ENCODE results near the gene GLMN.

Gene GLMN, protein sequence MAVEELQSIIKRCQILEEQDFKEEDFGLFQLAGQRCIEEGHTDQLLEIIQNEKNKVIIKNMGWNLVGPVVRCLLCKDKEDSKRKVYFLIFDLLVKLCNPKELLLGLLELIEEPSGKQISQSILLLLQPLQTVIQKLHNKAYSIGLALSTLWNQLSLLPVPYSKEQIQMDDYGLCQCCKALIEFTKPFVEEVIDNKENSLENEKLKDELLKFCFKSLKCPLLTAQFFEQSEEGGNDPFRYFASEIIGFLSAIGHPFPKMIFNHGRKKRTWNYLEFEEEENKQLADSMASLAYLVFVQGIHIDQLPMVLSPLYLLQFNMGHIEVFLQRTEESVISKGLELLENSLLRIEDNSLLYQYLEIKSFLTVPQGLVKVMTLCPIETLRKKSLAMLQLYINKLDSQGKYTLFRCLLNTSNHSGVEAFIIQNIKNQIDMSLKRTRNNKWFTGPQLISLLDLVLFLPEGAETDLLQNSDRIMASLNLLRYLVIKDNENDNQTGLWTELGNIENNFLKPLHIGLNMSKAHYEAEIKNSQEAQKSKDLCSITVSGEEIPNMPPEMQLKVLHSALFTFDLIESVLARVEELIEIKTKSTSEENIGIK

DNA sequence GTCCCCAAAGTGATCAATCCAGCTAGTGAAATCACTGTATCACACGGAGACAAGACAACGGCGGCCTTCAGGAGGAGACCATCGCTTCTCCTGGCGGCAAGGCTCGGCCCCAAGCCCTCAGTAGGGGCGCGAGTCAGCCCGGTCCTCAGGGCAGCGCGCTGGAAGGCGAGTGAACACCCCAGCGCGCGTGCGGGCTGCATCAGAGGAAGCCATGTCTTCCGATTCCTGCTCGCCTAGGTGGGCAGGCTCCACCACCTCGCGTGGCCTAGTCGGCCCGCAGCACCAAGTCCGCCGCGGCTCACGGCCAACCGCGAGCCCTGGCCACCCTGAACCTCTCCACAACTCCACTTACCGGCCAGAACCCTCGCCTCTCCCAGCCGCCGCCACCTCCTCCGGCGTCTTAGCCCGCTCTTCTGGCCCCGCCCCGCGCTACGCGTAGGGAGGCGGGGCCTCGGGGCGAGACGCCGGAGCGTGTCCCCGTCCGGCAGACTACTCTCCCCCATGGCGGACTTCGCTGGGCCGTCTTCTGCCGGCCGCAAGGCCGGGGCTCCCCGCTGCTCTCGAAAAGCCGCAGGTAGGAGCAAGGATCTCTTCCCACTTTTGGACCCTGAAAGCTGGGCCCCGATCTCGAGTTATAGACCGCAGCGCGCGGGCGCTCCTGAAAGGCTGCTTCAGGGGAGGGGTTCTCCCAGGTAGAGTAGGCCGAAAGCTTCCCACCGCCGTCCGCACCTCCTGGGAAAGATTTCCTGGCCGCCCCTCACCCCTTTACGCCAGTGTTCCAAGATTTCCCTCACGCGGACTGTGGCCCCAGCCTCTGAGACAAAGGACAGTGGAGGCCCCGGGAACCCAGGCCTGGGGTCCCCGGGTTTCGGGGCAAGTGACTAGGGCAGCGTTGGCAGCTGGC lies at the start of gene GLMN, which contains the start of gene RPAP2:
GLMN (minus strand) TSS at position 415 of the 904 bp plus-strand sequence. CDS start 988 bp downstream, outside the sequence.
RPAP2 (plus strand) TSS at position 487 of the 904 bp plus-strand sequence; CDS start at position 502, 15 bp downstream.
- peak; percentile 32 to 45 for DNase-seq (ENCODE audit: low read depth in 2 of 2)

DNA sequence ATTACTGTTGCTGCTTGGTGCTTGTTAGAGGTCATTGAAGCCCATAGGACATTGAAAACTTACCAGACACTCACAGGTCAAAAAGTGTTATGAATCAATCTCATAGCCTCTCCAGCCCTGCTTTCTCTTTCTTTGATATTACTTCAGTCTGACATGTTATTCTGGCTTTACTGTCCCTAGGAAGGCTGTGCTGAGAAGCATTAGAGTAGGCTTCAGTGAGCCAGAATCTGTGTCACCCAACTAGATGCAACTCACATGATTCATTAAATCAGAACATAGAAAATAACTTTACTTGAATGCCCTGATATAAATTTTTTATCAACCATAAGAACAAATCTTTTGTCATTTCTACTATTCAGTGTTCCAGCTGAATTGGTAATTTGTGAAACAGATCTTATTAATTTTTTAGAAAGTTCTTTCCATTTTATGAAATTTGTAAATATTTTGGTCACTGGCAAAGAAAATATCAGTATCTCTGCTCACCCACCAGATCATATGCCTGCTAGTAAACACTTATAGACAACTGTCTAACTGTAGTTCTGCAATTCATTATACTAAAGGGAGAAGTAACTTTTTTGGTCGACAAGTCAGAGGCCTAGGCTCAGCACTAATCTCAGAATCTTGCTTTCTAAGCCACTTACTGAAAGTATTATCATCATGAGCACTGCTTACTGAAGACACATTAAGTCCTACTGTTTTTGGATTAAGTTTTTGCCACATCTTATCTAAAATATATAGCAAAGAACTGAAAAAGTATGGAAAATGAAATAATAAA lies 48.3 kb upstream of the GLMN start:
- DNase-seq (ENCODE audit: low read depth in 2 of 2), result no peak

DNA sequence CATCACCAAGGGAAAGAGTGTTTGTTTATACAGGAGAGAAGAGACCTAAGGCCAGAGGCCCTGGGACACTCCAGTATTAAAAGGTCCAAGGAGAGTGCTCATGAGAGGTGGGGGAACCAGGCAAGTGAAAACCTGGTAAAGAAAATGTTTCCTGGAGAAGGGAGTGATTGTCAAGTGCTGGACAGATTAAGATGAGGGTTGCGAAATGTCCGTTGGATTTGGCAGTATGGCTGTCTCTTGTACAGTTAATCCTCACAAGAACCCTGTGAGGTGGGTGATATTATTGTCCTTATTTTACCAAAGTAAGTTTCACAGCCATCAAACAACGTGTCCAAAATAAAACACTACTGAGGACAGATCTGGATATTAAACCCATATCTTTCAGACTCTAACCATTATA lies 44.3 kb upstream of the GLMN start:
- no peak for DNase-seq (ENCODE audit: low read depth in 2 of 2)

DNA sequence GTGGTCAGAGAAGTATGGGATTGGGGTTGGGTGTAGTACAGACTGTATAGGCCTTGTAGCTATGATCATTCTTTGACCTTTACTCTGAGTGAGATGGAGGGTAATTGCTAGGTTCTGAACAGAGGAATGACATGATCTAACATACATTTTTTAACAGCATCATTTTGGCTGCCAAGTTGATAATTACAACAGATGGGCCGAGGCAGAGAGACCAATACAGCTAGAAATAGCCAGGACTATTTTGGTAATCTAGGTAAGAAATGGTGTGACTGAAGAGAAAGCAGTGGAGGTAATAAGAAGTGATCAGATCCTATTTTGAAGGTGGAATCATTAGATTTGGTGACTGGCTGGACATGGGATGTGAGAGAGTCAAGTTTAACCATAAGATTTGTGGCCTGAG lies 43.6 kb upstream of the GLMN start:
- DNase-seq (ENCODE audit: low read depth in 2 of 2), result no peak

DNA sequence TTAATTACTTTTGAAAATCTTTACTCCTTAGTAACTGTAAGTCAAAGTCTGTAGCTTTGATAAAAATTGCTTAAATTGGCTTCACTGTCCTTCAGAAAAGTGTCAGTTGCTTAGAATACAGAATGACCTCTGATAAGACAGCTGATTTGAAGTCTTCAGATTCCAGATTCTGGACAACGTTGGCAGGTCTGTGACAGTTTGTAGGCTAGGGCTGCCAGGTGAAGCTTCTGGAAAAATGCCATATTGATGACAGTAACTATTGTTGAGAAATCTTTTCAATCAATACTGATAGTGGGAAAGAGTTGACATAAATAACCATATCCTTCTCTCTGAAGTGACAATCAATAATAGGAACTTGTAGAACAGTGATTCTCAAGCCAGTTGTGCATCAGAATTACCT lies 41.4 kb upstream of the GLMN start:
- no peak for DNase-seq (ENCODE audit: low read depth in 2 of 2)

DNA sequence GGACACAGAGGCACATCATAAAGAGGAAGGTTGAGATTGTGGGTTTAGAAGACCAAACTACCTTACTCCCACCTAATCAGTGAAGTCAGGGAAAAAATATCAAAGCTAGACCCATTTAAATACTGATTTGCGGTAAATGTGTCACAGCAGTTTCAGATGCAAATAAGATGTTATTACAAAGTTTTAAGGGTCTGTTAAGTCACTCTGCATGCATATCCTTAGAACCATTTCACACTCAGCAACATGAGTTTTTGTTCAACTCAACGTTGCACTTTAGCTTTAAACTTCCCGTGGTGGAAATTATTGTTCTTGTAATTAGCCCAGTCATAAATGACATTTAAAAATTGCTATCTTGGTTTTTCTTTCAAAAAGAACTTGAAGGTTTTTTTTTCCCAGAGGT lies 34.9 kb upstream of the GLMN start:
- no peak for DNase-seq (ENCODE audit: low read depth in 2 of 2)

DNA sequence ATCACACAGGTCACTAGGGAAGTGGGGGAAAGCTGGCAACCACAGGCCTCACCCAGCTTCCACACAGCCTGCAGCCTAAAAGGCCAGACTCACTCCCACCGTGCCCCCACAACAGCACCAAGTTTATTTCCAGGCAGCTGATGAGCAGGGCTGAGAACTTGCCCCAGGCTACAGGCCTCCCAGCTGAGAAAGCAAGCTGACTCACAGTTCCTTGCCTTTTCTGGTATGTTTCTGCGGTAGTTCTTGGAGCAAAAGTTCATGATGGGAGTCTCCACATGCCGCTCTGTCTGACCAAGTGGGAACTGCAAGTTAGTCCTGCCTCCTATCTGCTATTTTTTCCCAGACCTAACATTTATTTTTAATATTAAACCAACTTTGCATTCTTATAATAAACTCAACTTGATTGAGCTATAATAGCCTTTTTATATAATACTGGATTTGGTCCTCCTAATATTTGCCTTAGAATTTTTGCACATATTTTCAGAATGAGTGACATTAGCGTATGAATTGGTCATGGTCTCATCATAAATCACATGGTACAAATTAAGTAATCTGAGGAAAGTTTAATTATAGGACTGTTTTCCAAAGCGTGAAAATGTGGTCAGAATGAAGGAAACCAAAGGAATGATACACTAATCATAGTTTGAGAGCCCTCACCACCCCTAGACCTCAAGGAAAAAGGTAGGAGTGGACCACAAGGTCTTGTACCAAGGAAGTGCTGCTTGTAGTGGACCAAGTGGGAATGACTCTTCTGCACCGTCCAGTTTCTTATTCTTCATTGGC lies 30.8 kb upstream of the GLMN start:
- no peak for DNase-seq (ENCODE audit: low read depth in 2 of 2)

DNA sequence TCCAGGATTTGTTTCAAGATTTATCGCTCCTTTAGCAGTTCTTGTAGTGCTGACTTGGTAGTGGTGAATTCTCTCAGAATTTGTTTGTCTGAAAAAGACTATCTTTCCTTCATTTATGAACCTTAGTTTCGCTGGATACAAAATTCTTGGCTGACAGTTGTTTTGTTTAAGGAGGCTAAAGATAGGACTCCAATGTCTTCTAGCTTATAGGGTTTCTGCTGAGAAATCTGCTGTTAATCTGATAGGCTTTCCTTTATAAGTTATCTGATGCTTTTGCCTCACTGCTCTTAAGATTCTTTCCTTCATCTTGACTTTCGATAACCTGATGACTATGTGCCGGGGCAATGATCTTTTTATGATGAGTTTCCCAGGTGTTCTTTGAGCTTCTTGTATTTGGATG lies 29.0 kb upstream of the GLMN start:
- DNase-seq (ENCODE audit: low read depth in 2 of 2), result no peak

DNA sequence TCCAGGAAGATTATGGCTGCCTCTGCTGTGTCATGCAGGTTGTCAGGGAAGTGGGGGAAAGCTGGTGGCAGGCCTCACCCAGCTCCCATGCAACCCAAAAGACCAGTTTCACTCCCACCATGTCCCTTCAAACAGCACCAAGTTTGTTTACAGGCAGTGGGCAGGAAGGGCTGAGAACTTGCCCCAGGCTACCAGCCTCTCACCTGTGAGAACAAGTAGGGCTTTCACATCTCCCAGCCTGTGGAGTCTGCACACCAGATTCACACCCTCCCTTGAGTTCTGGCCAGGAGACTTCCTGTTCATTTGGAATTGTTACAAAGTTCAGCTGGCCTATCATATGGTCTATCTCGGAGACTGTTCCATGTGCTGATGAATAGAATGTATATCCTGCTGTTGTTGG lies 27.9 kb upstream of the GLMN start:
- no peak for DNase-seq (ENCODE audit: low read depth in 2 of 2)

DNA sequence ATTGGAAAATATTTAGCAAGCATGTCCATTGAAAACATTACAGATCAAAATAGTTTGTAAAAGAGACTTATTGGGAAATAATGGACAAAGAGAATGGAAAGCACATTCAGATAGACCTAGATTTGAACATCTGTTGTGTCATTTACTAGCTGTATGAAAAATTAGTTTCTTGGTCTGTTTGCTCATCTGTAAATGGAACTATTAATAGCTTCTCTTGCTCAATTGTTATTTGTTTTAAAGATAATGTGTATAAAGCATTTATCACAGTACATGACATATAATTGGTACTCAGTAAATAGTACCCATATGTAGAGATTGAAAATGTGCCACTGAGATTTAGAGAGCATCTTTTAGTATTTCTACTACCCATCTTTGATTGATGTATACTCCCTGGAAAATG lies 26.0 kb upstream of the GLMN start:
- no peak for DNase-seq (ENCODE audit: low read depth in 2 of 2)

DNA sequence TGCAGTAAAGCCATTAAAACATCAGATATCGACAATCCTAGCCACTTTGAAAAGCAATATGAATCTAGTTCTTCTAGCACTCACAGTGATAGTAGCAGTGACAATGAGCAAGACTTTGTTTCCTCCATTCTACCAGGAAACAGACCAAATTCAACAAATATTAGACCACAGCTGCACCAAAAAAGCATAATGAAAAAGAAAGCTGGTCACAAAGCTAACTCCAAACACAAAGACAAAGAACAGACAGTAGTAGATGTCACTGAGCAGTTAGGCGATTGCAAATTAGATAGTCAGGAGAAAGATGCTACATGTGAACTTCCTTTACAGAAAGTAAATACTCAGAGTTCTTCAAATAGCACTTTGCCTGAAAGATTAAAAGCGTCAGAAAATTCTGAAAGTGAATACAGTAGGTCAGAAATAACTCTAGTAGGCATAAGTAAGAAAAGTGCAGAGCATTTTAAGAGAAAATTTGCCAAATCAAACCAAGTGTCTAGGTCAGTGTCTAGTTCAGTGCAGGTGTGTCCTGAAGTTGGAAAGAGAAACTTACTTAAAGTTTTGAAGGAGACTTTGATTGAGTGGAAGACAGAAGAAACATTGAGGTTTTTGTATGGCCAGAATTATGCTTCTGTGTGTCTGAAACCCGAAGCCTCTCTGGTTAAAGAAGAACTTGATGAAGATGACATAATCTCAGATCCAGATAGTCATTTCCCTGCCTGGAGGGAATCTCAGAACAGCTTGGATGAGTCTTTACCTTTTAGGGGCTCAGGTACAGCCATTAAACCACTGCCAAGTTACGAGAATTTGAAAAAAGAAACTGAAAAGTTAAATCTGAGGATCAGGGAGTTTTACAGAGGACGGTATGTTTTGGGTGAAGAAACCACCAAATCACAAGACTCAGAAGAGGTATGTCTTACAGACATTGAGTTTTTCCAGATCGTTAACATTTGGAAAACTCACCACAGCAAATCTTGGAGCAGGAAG lies 25.0 kb upstream of the GLMN start:
- no peak for DNase-seq (ENCODE audit: low read depth in 2 of 2)

DNA sequence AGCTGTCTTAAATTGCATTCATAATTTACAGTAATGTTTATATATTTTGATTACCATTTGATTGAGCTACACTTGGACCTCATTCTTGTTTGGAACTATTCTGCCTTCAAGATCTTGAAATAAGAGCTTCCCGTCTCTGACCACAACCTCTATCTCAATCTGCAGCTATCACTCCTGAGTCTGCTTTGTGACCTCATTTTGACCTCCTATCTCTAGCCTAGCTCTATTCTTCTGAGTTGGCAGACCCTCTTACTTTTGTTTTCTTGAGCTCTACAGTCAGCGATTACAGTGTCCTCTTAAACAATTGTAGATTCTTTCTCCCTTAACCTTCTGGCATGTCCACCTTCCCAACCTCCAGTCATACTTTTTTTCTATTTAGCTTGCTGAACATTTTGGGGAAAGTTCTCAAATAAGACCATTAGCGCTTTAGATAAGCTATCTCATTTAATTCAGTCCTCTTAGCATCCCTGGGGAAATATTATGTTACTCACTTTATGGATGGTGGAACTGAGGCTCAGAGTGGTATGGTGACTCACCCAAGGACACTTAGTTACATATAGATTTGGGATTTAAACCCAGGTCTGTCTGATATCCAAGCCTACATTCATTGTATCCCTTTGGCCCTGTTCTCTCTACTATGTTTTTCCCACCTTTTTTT lies 19.2 kb upstream of the GLMN start:
- DNase-seq (ENCODE audit: low read depth in 2 of 2), result no peak

DNA sequence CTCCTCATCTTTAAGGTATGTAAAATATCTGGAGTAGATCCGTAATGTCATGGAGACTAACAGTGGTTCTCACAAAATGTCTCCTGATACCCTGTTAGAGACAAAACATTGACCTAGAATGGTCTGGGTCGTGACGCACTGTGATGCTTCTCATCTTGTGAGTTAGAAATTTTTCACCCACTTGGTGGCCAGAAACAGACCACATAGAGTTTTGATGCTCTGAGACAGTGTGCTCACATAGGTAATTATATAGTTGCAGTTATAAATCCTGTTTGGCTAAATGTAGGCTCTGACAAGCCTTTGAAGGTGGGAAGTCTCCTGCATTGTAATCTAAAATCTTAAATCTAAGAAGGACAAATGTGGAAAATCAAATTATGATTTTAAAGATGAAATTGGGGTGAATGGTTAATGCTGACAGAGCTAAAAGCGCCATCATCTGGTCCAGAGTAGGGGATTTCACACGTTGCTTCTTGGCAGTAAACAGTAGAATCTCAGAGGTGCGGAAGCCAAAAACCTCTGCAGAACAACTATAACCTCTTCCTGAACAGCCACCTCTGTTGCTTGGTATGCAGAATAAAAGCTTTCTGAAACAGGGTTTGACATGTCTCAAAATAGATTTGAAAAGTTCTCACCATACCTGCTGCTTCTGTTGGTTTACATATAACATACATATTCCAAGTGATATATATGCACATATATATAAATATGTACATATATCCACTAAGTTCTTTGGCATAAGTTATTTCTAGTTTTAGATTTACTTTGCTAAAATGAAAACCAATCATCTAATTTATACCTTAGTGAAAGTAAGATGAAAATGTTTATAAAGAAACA lies 17.2 kb upstream of the GLMN start:
- DNase-seq (ENCODE audit: low read depth in 2 of 2), result no peak

DNA sequence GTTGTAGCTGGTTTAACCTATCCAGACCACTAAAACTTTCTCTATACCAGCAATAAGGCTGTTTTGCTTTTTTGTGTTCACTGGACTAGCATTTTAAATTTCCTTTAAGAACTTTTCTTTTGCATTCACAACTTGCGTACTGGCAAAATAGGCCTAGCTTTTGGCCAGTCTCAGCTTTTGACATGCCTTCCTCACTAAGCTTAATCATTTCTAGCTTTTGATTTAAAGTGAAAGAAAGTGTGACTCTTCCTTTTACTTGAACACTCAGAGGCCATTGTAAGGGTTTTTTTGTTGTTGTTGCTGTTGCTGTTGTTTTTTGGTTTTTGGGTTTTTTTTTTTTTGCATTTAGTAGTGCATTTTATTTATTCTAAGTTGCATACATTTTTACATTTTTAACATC lies 15.2 kb upstream of the GLMN start:
- no peak for DNase-seq (ENCODE audit: low read depth in 2 of 2)

DNA sequence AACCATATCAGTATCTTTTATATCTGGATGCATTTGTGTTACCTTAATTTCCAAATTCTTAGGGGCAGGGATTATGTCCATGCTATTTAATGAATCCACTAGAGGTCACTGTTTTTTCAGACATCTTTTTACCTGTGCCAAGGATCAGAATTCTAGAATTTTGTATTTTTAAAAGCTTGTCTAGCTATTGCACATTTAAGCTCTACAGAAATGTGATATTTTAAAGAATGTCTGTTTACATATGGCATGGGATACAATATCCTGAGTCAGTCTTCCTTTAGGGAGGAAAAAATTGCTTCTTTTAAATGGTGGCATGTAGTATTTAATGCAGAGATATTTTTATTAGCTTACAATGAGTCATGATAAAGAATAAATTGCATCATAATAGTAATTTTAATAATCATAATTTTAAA lies 11.4 kb upstream of the GLMN start:
- no peak for DNase-seq (ENCODE audit: low read depth in 2 of 2)

DNA sequence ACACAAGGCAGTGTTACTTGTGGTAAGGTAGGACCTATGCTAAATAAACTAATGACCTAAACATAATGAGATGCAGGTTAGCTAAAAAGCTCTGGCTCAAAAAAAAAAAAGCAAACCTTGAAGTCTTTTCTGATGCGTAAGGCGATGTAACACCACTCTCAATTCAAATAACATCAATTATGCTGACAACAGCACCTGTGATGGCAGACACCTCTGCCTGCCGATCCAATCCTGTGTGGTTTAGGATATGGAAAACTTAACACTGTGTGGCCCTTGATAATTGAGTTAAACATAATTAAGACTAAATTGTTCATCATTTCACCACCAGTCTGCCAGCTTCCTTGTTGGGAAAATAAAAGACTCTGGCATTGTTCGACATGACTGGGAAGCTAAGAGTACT lies 9.2 kb upstream of the GLMN start:
- DNase-seq (ENCODE audit: low read depth in 2 of 2), result no peak

DNA sequence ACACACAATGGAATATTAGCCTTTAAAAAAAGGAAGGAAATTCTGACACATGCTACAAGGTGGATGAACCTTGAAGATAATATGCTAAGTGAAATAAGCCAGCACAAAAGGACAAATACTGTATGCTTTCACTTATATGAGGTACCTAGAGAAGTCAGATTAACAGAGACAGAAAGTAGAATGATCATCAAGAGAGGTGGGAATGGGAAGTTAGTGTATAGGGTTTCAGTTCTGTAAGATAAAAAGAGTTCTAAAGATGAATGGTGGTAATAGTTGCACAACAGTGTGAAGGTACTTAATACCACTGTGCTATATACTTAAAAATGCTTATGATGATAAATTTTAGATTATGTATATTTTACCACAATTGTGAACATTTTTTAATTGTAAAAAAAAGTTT lies 7.2 kb upstream of the GLMN start:
- DNase-seq (ENCODE audit: low read depth in 2 of 2), result no peak

DNA sequence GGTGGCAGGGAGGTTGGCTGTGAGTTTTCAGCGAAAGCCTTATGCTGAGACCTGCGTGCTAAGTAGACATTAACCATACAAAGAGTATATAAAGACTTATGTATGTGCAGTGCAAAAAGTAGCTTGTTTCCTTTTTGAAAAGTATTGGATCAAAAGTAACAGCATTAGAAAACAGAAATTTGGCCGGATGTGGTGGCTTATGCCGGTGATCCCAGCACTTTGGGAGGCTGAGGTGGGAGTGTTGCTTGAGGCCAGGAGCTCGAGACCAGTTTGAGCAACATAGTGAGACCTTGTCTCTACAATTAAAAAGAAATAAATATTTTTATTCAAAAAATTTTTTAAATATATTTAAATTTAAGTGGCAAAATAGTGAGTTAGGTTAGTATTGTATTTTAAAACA lies 2.2 kb upstream of the GLMN start:
- DNase-seq (ENCODE audit: low read depth in 2 of 2), result no peak
